Measurements from ENCODE around the gene FRY.

The FRY gene

GRCh38 chr13:32316501-32316900, 284.9 kb downstream of the FRY start:
- DNase-seq: no peak

DNA sequence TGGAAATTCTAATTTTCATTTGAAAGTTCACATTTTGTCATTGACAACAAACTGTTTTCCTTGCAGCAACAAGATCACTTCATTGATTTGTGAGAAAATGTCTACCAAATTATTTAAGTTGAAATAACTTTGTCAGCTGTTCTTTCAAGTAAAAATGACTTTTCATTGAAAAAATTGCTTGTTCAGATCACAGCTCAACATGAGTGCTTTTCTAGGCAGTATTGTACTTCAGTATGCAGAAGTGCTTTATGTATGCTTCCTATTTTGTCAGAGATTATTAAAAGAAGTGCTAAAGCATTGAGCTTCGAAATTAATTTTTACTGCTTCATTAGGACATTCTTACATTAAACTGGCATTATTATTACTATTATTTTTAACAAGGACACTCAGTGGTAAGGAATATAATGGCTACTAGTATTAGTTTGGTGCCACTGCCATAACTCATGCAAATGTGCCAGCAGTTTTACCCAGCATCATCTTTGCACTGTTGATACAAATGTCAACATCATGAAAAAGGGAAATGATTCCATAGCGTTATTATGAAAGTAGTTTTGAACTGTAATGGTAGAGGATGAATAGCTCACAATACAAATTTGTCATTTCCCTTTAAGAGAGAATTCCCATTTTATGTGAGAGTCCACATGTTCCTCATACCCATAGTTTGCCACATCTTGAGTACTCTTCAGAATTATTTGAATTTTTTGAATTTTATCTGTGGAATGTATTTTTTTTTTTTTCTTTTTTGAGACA, 286.3 kb downstream of the FRY start:
- DNase-seq: no peak

GRCh38 chr13:32320528-32320927, 289.0 kb downstream of the FRY start:
- no peak for DNase-seq

GRCh38 chr13:32323912-32324311, 292.3 kb downstream of the FRY start:
- no peak for DNase-seq

GRCh38 chr13:32330441-32330840, 298.9 kb downstream of the FRY start:
- DNase-seq: no peak

DNA sequence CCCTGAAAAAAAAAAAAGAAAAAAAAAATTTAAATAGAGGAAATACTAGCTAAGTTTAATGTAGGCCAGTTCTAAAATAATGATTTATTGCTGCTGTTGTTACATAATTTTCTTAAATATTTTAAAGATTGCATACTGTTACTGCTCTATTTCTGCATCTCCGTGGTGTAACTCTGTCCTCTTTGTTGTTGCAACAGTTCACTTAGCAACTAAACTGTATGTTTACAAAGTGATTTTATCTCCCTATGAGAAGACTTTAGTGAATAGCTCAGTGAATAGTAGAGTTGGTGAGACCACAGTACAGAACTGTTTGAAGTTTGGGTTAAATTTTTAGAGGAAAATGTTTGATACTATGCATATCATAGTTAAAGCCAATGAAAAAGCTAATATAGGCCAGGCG, 303.1 kb downstream of the FRY start:
- DNase-seq: no peak

- no peak for DNase-seq
These were observed 309.3 kb downstream of the FRY start for GRCh38 chr13:32340914-32341313.

DNA sequence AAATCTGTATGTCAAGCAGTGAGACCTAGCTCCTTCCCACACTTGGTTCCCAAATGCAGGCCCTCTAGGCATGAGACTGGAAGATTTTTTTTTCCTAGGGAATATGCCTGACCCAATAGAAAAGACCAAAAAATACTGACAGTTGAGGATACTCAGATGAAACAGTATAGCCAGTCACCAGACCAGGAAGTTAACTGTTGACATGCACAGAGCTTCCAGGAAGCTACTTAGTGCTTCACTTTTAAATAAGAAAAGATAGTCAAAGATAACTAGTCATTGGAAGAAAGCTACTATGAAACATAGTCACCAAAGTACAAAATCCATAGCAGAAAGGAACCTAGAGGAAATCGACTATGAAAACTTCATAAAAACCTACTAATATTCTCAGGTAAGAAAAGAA, 316.1 kb downstream of the FRY start:
- DNase-seq: no peak
